Gastroesophageal sphincter (tissue), 3 donors: ENCODE measurements around the gene STARD9.

Experiments
- EP300 ChIP-seq: sonication (generic); formaldehyde crosslinking; IDR thresholded peaks from one replicate; pipeline ENCODE4 v1.6.1; 2017; ENCODE audit warnings: antibody characterized with exemption, mild to moderate bottlenecking
- POLR2A ChIP-seq, 2 donors: fragments of 450-650 bp; IDR thresholded peaks; one replicate each; pipeline ENCODE4 v1.6.1; 2017; ENCODE audit warnings: antibody characterized with exemption in 2 of 2, mild to moderate bottlenecking in 2 of 2, moderate library complexity in 1 of 2
- POLR2AphosphoS5 ChIP-seq: sonication (generic); formaldehyde crosslinking; IDR thresholded peaks from one replicate; pipeline ENCODE4 v1.6.1; 2017; ENCODE audit warnings: antibody characterized with exemption
- TF ChIP-seq, protein P1 (sequence below), 4 experiments: fragments of 200-600 bp in 2 of 4; fragments of 450-650 bp in 2 of 4; sonication (generic) in 1 of 4; IDR thresholded peaks; one replicate each; pipeline ENCODE4 v1.5.1; 2017 to 2019; ENCODE audit warnings: antibody characterized with exemption in 4 of 4, mild to moderate bottlenecking in 2 of 4, moderate library complexity in 2 of 4

DNA sequence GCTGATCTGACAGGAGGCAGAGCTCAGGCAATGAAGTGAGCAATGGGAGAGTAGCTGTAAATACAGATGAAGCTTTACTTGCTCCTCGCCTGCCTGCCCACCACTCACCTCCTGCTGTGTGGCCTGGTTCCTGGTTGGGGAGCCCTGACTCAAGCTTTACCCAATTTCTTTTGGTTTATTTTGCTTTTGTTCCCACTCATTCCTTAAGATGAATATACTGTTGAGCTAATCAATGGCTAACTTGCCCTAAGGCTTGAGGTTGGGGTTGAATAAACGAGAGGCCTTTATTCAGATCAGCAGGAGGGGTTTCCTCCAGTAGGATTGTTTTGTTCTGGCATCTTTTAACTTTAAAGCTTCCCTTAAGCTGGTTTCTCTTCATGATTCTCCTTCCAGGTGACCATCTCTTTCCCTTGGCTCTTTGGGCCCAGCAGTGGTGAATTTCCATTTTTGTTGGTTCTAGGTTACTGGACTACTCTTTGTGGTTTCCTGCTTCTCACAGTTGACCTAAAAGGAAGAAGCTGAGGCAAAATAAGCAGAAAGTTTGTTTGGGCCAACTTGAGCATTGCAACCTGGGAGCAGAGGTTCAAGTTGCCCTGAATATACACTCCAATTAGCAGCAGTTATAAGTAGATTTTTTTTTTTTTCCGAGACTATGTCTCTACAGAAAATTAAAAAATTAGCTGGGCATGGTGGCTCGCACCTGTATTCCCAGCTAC is 44.4 kb downstream of the STARD9 start:
- TF ChIP-seq, protein P1, sequence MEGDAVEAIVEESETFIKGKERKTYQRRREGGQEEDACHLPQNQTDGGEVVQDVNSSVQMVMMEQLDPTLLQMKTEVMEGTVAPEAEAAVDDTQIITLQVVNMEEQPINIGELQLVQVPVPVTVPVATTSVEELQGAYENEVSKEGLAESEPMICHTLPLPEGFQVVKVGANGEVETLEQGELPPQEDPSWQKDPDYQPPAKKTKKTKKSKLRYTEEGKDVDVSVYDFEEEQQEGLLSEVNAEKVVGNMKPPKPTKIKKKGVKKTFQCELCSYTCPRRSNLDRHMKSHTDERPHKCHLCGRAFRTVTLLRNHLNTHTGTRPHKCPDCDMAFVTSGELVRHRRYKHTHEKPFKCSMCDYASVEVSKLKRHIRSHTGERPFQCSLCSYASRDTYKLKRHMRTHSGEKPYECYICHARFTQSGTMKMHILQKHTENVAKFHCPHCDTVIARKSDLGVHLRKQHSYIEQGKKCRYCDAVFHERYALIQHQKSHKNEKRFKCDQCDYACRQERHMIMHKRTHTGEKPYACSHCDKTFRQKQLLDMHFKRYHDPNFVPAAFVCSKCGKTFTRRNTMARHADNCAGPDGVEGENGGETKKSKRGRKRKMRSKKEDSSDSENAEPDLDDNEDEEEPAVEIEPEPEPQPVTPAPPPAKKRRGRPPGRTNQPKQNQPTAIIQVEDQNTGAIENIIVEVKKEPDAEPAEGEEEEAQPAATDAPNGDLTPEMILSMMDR (IDR thresholded peaks at IDR 0.05) = no peak
- no peak for TF ChIP-seq POLR2A (IDR thresholded peaks at IDR 0.05)
- no peak for TF ChIP-seq EP300
- TF ChIP-seq POLR2AphosphoS5 = no peak
